ENCODE measurements around the gene CUL3. TPM values are rescaled to one million over a fixed set of nuclear protein-coding genes. Genes with fewer than 3 reads are reported as not detected.
A peak's percentile ranks its signal among the peaks of the same experiment; 100 is the strongest.

Gene CUL3
- total and polyA plus RNA-seq, 2 of the 13 experiments (the other 11 are each of a cell fraction or from before 2014, with no cell fraction given): 33.2 to 62.3 TPM

DNA sequence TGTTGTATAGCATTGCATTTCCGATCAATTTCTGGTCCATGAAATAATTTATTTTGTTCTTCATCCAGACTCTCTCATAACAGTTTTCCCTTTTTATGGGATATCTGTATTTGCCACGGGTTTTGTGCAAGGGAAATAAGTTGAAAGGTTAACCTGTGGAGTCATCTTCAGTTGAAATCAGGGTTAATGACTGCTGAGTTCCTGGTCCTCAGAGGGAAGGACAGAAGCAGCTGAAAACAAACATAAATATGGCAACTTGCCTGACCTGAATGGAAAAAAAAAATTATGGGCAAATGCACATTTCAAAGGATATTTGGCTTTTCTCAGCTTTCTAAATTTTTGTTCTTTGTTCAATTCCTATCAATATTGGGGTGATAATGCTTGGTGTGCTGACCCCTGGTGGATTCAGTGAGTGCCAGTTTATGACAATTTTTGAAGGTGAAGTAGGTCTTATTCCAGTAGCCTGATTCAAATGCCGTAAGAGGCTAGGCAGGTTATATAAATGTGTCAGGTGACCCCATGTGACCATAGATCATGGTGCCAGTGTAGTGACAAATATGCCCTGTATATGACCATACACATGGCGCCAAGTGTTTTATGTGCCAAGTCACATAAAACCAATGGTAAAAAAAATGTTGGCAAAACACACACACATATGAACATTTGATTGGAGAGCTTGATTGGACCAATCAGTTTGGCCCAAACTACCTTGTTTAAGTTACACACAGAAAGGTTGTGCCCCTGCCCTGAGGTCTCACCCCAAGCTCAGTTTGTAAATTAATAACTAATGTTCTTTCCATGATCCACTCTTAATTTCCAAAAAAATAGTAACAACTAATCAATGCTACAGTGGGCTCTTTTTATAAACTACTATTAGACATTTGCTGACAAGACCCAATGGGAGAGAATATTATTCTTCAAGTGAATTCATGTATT lies 135.7 kb downstream of the CUL3 start (continued):
- TF ChIP-seq, protein P1, sequence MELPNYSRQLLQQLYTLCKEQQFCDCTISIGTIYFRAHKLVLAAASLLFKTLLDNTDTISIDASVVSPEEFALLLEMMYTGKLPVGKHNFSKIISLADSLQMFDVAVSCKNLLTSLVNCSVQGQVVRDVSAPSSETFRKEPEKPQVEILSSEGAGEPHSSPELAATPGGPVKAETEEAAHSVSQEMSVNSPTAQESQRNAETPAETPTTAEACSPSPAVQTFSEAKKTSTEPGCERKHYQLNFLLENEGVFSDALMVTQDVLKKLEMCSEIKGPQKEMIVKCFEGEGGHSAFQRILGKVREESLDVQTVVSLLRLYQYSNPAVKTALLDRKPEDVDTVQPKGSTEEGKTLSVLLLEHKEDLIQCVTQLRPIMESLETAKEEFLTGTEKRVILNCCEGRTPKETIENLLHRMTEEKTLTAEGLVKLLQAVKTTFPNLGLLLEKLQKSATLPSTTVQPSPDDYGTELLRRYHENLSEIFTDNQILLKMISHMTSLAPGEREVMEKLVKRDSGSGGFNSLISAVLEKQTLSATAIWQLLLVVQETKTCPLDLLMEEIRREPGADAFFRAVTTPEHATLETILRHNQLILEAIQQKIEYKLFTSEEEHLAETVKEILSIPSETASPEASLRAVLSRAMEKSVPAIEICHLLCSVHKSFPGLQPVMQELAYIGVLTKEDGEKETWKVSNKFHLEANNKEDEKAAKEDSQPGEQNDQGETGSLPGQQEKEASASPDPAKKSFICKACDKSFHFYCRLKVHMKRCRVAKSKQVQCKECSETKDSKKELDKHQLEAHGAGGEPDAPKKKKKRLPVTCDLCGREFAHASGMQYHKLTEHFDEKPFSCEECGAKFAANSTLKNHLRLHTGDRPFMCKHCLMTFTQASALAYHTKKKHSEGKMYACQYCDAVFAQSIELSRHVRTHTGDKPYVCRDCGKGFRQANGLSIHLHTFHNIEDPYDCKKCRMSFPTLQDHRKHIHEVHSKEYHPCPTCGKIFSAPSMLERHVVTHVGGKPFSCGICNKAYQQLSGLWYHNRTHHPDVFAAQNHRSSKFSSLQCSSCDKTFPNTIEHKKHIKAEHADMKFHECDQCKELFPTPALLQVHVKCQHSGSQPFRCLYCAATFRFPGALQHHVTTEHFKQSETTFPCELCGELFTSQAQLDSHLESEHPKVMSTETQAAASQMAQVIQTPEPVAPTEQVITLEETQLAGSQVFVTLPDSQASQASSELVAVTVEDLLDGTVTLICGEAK (IDR thresholded peaks at IDR 0.05): no peak
- TF ChIP-seq, protein P1 (CRISPR knock-in tag; IDR thresholded peaks at IDR 0.05): no peak
- TF ChIP-seq STAG1 (CRISPR knock-in tag; IDR thresholded peaks at IDR 0.05): peak; percentile 43
- TF ChIP-seq ZFP37 (CRISPR knock-in tag; IDR thresholded peaks at IDR 0.05; ENCODE audit: borderline replicate concordance): no peak
- TF ChIP-seq, protein P2, sequence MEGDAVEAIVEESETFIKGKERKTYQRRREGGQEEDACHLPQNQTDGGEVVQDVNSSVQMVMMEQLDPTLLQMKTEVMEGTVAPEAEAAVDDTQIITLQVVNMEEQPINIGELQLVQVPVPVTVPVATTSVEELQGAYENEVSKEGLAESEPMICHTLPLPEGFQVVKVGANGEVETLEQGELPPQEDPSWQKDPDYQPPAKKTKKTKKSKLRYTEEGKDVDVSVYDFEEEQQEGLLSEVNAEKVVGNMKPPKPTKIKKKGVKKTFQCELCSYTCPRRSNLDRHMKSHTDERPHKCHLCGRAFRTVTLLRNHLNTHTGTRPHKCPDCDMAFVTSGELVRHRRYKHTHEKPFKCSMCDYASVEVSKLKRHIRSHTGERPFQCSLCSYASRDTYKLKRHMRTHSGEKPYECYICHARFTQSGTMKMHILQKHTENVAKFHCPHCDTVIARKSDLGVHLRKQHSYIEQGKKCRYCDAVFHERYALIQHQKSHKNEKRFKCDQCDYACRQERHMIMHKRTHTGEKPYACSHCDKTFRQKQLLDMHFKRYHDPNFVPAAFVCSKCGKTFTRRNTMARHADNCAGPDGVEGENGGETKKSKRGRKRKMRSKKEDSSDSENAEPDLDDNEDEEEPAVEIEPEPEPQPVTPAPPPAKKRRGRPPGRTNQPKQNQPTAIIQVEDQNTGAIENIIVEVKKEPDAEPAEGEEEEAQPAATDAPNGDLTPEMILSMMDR (CRISPR knock-in tag; IDR thresholded peaks at IDR 0.05): peak; percentile 59
- no peak for TF ChIP-seq HMGA1 (CRISPR knock-in tag; conservative IDR thresholded peaks at IDR 0.05)
- no peak for TF ChIP-seq SCMH1 (CRISPR knock-in tag; IDR thresholded peaks at IDR 0.05; ENCODE audit: borderline replicate concordance)
- no peak for TF ChIP-seq SP5 (CRISPR knock-in tag; IDR thresholded peaks at IDR 0.05; ENCODE audit: borderline replicate concordance, low read depth)
- no peak for TF ChIP-seq RCOR2 (CRISPR knock-in tag; IDR thresholded peaks at IDR 0.05)
- TF ChIP-seq, protein P3, sequence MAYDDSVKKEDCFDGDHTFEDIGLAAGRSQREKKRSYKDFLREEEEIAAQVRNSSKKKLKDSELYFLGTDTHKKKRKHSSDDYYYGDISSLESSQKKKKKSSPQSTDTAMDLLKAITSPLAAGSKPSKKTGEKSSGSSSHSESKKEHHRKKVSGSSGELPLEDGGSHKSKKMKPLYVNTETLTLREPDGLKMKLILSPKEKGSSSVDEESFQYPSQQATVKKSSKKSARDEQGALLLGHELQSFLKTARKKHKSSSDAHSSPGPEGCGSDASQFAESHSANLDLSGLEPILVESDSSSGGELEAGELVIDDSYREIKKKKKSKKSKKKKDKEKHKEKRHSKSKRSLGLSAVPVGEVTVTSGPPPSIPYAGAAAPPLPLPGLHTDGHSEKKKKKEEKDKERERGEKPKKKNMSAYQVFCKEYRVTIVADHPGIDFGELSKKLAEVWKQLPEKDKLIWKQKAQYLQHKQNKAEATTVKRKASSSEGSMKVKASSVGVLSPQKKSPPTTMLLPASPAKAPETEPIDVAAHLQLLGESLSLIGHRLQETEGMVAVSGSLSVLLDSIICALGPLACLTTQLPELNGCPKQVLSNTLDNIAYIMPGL (CRISPR knock-in tag; IDR thresholded peaks at IDR 0.05; ENCODE audit: borderline replicate concordance in 1 of 2, low read depth in 1 of 2): 0 out of 4 replicates have a peak, but pooled peaks of 1 of the 2 experiments have one; percentile 41
- TF ChIP-seq ZFP36 (IDR thresholded peaks at IDR 0.05; ENCODE audit: borderline replicate concordance, low read depth, low read length, partially characterized antibody): no peak
- TF ChIP-seq ZNF501 (CRISPR knock-in tag; IDR thresholded peaks at IDR 0.05): no peak
